Cerebellar nuclear complex (tissue), 1 donor: Measurements from ENCODE around the gene FTCD.

ENCODE experiments used
- DNase-seq, 2 experiments: peaks; one replicate each; lab custom pipeline; 2025; lab: John Stamatoyannopoulos, UW

FTCD gene

GRCh38 chr21:46093668-46094400, 61.5 kb downstream of the FTCD start:
- DNase-seq, result no peak

- DNase-seq, result no peak
Observed at GRCh38 chr21:46092811-46093667, 62.3 kb downstream of the FTCD start.

GRCh38 chr21:46092026-46092764, 63.2 kb downstream of the FTCD start:
- no peak for DNase-seq

- no peak for DNase-seq
Observed at GRCh38 chr21:46091631-46092025, 63.8 kb downstream of the FTCD start.

- DNase-seq, result no peak
Observed at GRCh38 chr21:46091118-46091517, 64.3 kb downstream of the FTCD start.

GRCh38 chr21:46089285-46089684, 66.1 kb downstream of the FTCD start:
- no peak for DNase-seq

- DNase-seq, result no peak
Observed at GRCh38 chr21:46088189-46088588, 67.2 kb downstream of the FTCD start.

- no peak for DNase-seq
Observed at GRCh38 chr21:46087641-46088040, 67.7 kb downstream of the FTCD start.
